Adrenal gland (tissue), 5 donors: Measurements from ENCODE around the gene WIZ.

Experiments used
- POLR2A ChIP-seq, 2 donors: fragments of 450-650 bp; IDR thresholded peaks; one replicate each; pipeline ENCODE4 v1.6.1; 2017; ENCODE audit warnings: antibody characterized with exemption in 2 of 2, mild to moderate bottlenecking in 2 of 2, moderate library complexity in 1 of 2
- TF ChIP-seq, protein P1 (sequence below), 6 experiments: fragments of 450-650 bp in 4 of 6; fragments of 200-600 bp in 2 of 6; sonication (generic) in 1 of 6; IDR thresholded peaks; 1 replicate in 5 of 6; 2 replicates in 1 of 6; pipeline versions ENCODE4 v1.5.1 to v1.8.0; 2016 to 2021; ENCODE audit warnings: antibody characterized with exemption in 6 of 6, mild to moderate bottlenecking in 2 of 6, moderate library complexity in 1 of 6
- donor health status: DM: no; HTN: no; CAD: no.

DNA sequence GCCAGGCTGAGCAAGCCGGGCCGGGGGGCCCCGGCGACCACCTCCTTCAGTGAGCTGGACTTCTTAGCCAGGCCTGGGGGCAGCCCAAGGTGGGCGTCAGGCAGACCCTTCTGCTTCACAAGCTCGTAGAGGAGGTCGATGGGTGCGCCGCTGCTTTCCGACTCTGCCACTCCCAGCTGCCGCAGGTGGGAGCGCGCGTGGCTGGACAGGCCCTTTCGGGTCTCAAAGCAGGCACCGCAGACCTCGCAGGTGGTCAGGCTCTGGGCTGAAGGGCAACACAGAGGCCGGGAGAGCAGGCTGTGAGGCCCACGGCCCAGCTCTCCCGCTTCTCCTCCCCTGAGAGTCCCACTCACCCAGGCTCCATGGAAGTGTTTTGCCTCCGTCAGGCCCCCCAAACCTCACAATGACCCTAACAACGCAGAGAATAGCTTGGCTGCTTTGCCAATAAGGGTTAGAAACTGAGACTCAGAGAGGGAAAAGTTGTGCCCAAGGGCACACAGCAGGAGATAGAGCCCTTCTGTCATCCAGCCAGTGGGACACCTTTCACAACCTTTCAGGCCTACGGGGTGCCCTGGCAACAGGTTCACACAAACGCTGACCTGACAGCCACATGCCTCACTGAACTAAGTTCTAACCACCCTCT, 19.8 kb downstream of the WIZ start:
- TF ChIP-seq, protein P1, sequence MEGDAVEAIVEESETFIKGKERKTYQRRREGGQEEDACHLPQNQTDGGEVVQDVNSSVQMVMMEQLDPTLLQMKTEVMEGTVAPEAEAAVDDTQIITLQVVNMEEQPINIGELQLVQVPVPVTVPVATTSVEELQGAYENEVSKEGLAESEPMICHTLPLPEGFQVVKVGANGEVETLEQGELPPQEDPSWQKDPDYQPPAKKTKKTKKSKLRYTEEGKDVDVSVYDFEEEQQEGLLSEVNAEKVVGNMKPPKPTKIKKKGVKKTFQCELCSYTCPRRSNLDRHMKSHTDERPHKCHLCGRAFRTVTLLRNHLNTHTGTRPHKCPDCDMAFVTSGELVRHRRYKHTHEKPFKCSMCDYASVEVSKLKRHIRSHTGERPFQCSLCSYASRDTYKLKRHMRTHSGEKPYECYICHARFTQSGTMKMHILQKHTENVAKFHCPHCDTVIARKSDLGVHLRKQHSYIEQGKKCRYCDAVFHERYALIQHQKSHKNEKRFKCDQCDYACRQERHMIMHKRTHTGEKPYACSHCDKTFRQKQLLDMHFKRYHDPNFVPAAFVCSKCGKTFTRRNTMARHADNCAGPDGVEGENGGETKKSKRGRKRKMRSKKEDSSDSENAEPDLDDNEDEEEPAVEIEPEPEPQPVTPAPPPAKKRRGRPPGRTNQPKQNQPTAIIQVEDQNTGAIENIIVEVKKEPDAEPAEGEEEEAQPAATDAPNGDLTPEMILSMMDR (IDR thresholded peaks at IDR 0.05), result no peak
- no peak for TF ChIP-seq POLR2A (IDR thresholded peaks at IDR 0.05)
